Embryonic facial prominence (tissue), 1 donor: Measurements from ENCODE around the gene CD4.

Experiments used
- DNase-seq: peaks from one replicate; pipeline ENCODE4 v3.0.0-alpha.2; 2016; ENCODE audit errors: extremely low spot score

Gene CD4

DNA sequence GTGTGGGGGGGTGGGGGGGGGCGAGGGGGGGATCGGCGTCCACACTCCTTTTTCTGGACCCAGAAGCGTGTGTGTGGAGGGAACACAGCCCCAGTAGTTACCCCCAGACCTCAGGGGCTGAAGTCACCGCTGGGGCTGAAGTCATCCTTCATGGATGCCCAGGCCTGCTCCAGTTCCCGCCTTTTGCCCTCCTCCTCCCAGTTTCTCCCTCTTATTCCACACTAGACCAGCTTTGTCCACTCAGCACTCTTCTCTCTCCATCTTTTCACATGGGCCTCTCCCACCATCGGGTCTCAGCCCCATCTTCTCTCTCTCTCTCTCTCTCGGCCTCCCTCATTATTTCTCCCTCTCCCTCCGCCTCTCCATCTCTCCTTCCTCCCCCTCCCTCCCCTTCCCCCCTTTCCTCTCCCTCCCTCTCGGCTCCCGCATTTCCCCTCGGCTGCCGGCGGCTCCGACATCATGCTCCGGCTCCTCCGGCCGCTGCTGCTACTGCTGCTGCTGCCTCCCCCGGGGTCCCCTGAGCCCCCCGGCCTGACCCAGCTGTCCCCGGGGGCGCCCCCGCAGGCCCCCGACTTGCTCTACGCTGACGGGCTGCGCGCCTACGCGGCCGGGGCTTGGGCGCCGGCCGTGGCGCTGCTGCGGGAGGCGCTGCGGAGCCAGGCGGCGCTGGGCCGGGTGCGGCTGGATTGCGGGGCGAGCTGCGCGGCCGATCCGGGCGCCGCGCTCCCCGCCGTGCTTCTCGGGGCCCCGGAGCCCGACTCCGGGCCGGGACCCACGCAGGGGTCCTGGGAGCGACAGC lies 38.9 kb downstream of the CD4 start, which contains the start of gene P3H3:
TSS of gene P3H3 (plus strand) at position 426 of the 799 bp plus-strand sequence. CDS start at position 460, 34 bp downstream.
- peak; percentile 71 for DNase-seq

DNA sequence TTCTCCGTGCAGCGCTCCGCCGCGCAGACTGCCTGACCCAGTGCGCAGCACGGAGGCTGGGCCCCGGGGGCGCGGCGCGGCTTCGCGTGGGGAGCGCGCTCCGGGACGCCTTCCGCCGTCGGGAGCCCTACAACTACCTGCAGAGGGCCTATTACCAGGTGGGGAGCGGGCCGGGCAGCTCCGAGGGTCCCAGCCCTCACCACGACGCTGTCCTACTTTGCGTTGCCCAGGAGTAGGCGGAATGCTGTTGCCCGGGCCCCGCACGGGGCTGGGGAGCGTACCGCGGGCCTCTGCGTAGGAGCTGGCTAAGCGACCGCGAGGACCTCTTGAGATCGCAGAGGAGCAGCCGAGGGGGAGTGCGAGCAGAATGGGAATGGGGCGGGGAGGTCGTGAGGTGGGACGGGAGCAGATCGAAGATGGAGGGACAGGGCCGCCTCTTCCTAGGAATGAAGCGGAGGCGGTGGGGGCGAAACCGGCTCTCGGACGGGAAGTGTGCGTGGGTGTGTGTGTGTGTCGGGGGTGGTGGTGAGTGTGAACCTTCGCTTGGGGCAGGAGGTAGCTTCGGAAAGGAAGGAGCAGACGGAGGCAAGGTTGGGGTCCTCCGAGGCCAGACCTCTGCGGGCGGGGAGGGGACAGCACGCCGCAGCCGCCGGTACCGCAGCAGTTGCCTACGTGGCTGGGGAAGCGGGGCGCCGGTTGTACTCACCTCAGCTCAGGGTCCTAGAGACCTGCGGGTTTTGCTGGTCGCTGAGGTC lies 39.6 kb downstream of the CD4 start:
- no peak for DNase-seq

- DNase-seq = no peak
These were observed 40.4 kb downstream of the CD4 start for GRCh38 chr12:6829536-6830220.

- no peak for DNase-seq
These were observed 41.1 kb downstream of the CD4 start for GRCh38 chr12:6830286-6830890.

- no peak for DNase-seq
These were observed 41.7 kb downstream of the CD4 start for GRCh38 chr12:6830999-6831398.

- no peak for DNase-seq
These were observed 42.2 kb downstream of the CD4 start for GRCh38 chr12:6831450-6831995.

- DNase-seq = no peak
These were observed 42.8 kb downstream of the CD4 start for GRCh38 chr12:6832125-6832524.

GRCh38 chr12:6833189-6833890 lies 44.0 kb downstream of the CD4 start:
- DNase-seq = no peak

DNA sequence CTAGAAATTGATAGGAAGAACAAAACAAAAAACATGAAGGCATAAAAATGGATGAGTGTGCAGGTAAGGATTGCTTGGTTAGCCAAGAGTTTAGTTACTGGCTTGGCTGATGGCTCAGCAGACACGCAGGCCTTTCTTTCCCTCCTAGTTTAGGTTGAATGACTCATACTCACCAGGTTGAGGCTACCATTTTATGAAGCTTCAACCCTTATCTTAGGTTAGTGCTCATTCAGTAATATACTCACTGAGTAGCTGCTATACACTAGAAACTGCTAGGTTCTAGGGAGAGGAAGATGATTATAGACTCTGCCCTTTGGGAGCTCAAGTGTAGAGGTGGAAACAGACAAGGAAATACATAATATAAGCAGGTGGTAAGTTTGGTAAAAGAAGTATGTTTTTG lies 44.9 kb downstream of the CD4 start:
- DNase-seq = no peak

DNA sequence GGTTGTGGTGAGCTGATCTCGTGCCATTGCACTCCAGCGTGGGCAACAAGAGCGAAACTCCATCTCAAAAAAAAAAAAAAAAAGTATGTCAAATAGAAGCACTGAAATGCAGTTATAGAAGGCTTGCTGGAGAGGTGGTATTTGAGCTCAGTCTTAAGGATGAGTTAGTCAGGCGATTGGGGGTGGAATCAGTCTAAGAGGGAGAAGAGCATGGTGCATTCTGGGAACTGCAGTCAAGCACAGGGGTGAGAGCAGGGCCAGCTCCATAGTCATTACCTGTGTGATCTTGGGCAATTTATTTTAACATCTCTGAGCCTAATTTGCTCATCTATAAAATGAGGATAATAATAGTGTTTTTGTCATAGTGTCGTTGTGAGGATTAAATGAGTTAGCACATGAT lies 45.5 kb downstream of the CD4 start:
- no peak for DNase-seq

- DNase-seq = no peak
These were observed 47.5 kb downstream of the CD4 start for GRCh38 chr12:6836851-6837250.

GRCh38 chr12:6837370-6838060 lies 48.2 kb downstream of the CD4 start:
- no peak for DNase-seq

GRCh38 chr12:6838854-6839253 lies 49.5 kb downstream of the CD4 start:
- no peak for DNase-seq

DNA sequence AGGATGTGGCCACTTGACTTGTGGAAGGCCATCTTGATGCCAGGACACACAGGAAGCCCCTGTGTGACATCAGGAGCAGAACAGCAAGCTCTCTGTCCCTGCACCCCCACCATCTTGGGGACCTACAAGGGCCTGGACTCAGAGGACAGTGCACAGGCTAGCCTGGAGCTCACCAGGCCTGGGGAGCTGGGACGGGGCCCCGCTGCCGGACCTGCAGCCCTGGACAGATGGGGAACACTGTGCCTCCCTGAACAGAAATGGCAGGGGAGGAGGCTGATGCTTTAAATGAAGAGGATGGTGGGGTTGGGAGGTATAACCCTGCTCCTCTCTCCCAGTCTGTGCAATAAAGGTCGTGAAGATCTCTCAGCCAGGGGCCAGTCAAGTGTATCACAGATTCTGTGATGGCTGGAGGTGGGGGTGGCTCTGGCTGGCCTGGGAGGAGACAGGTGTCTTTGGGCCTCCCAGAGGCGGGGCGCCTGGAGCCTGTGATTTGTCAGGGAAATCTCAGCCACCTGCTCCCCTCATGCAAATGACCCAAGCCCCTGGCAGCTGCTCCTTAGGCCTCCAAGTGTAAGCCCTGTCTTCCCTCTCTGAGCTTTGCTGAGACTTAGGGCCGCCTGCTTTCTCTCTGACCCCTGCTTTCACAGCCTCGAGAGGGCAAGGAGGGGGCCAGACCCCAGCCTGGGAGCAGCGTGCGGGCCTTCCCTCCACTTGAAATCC lies 50.3 kb downstream of the CD4 start:
- no peak for DNase-seq

GRCh38 chr12:6840330-6840729 lies 51.0 kb downstream of the CD4 start:
- DNase-seq = no peak

DNA sequence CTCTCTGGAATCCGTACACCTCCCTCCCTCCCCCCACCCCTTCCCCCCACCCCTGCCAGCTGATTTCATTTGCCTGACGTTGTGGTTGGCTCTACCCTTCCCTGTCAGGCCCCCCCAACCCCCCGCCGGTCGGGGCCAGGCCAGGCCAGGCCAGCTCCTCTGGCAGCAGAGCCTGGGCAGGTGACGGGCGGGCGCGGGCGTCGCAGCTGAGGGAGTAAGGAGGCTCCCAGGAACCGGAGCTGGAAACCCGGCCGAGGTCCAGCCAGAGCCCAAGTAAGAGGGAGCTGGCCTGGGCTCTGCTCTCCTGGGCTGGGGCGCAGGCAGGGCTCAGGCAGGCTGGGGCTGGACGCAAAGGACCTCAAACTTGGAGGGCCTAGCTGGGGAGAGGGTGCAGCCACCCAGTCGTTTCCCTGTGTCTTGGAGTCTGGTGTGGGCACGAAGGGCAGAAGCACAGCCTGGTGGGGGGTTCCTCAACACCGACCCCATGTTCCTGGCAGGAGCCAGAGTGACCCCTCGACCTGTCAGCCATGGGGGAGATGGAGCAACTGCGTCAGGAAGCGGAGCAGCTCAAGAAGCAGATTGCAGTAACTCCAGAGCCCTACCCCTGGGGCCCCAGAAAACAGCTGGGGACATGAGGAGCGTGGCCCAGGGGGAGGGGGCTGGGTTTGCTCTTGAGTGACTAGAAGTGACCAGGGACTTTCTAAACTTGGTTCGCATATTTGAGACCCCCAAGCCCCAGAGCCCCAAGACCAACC lies 51.6 kb downstream of the CD4 start, which contains the start of gene GNB3:
TSS of gene GNB3 (plus strand) at position 165 of the 755 bp plus-strand sequence. CDS start at position 528, 363 bp downstream.
- no peak for DNase-seq

DNA sequence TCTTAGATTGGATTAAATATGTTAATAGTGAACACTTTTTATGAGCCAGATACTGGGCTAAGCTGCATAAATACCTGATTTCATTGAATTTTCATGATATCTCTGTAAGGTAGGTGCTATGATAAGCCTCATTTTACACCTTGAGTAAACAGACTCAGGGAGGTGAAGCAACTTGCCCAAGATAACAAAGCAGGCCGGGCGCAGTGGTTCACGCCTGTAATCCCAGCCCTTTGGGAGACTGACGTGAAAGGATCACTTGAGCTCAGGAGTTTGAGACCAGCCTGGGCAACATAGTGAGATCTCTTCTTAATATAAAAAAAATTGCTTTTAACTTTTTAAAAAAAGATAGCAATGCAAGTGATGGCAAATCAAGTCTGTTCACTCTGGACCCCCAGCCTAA lies 52.7 kb downstream of the CD4 start:
- DNase-seq = no peak

DNA sequence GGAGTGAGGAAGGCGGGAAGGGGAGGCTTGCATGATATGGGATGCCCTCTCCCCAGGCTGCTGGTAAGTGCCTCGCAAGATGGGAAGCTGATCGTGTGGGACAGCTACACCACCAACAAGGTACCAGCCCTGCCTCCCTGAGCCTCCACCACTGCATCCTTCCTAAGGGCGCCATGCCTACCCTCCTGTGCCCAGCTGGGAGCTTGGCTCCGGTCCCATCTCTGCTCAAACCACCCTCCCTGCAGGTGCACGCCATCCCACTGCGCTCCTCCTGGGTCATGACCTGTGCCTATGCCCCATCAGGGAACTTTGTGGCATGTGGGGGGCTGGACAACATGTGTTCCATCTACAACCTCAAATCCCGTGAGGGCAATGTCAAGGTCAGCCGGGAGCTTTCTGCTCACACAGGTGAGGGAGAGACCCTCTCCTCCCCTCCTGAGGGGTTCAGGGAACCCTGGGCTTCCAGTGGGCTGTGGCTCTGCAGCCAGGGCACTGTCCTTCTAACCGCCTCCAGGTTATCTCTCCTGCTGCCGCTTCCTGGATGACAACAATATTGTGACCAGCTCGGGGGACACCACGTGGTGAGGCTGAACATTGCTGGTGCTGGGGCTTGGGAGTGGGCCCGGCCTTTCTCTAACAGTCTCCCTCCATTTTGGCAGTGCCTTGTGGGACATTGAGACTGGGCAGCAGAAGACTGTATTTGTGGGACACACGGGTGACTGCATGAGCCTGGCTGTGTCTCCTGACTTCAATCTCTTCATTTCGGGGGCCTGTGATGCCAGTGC lies 54.0 kb downstream of the CD4 start:
- no peak for DNase-seq
